Ishikawa (cell line): Measurements from ENCODE around the gene FAM124A.

Experiments used
- FOXM1 ChIP-seq: IDR thresholded peaks from 2 replicates; pipeline ENCODE4 v1.6.1; 2012; ENCODE audit warnings: low read depth, borderline replicate concordance
- RAD21 ChIP-seq: IDR thresholded peaks from 2 replicates; pipeline ENCODE4 v1.6.1; 2012; ENCODE audit warnings: low read depth
- TF ChIP-seq, protein P1 (sequence below): IDR thresholded peaks from 2 replicates; pipeline ENCODE4 v1.6.1; 2012; ENCODE audit warnings: low read depth, mild to moderate bottlenecking
- TF ChIP-seq, protein P2 (sequence below): IDR thresholded peaks from 2 replicates; pipeline ENCODE4 v1.6.1; 2012

DNA sequence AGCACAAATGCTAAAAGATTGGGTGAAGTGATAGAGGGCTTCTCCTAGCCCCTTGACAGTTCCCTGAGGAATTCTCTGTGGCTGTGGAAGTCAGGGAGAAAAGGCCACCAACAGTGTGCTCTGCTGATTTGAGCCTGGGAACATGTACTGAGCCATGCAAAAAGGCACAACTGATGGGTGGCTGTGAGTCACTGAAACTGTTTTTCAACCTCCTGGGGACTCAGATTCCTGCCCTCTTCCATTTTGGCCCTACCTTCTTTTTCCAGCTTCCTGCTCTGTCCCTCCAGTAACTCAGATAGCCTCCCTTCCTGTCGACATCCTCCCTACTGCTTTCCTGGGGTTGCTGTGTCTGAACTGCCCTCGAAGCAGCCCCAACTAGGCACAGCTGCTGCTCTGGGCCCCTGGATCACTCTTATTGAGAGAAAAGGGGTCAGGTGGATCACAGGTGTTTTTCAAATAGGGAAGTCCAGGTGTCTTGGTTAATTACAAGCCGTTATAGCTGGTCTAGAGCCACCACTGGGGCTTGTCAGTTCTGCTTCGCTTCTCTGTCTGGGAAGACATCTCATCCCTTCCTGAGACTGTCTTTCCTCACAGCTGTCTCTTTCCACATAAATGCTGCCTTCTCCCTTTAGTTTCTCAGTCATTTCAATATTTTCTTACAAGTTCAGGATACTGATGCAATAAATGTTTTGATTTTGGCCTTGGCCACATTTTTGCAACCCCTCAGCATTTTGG, 13.7 kb downstream of the FAM124A start:
- no peak for TF ChIP-seq RAD21
- TF ChIP-seq FOXM1 = no peak
- TF ChIP-seq, protein P1, sequence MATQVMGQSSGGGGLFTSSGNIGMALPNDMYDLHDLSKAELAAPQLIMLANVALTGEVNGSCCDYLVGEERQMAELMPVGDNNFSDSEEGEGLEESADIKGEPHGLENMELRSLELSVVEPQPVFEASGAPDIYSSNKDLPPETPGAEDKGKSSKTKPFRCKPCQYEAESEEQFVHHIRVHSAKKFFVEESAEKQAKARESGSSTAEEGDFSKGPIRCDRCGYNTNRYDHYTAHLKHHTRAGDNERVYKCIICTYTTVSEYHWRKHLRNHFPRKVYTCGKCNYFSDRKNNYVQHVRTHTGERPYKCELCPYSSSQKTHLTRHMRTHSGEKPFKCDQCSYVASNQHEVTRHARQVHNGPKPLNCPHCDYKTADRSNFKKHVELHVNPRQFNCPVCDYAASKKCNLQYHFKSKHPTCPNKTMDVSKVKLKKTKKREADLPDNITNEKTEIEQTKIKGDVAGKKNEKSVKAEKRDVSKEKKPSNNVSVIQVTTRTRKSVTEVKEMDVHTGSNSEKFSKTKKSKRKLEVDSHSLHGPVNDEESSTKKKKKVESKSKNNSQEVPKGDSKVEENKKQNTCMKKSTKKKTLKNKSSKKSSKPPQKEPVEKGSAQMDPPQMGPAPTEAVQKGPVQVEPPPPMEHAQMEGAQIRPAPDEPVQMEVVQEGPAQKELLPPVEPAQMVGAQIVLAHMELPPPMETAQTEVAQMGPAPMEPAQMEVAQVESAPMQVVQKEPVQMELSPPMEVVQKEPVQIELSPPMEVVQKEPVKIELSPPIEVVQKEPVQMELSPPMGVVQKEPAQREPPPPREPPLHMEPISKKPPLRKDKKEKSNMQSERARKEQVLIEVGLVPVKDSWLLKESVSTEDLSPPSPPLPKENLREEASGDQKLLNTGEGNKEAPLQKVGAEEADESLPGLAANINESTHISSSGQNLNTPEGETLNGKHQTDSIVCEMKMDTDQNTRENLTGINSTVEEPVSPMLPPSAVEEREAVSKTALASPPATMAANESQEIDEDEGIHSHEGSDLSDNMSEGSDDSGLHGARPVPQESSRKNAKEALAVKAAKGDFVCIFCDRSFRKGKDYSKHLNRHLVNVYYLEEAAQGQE = no peak
- TF ChIP-seq, protein P2, sequence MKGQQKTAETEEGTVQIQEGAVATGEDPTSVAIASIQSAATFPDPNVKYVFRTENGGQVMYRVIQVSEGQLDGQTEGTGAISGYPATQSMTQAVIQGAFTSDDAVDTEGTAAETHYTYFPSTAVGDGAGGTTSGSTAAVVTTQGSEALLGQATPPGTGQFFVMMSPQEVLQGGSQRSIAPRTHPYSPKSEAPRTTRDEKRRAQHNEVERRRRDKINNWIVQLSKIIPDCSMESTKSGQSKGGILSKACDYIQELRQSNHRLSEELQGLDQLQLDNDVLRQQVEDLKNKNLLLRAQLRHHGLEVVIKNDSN = no peak
